ENCODE data around the gene CLEC2L. TPM values are rescaled to one million over a fixed set of nuclear protein-coding genes. Genes with fewer than 3 reads are reported as not detected.

Gene CLEC2L
- total RNA-seq, 1 donor from 2014 or later: not detected

DNA sequence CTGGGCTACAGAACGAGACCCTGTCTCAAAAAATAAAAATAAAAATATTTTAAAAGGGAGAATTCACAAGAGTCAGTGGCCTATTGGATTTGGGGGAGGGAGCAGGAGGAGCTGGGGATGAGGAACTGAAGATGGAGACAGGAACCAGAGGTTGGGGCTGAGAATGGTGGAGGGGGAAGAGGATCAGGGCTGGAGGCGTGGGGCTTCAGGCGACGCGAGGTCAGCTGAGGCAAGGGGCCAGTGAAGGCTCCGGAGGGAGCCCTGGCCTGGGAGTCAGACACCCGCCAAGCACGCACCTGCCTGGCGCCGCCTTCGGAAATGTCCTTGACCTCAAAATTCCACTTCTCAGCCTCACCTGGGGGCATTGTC is 671 bp upstream of the CLEC2L start:
- DNase-seq (ENCODE audit: low read depth): no peak

DNA sequence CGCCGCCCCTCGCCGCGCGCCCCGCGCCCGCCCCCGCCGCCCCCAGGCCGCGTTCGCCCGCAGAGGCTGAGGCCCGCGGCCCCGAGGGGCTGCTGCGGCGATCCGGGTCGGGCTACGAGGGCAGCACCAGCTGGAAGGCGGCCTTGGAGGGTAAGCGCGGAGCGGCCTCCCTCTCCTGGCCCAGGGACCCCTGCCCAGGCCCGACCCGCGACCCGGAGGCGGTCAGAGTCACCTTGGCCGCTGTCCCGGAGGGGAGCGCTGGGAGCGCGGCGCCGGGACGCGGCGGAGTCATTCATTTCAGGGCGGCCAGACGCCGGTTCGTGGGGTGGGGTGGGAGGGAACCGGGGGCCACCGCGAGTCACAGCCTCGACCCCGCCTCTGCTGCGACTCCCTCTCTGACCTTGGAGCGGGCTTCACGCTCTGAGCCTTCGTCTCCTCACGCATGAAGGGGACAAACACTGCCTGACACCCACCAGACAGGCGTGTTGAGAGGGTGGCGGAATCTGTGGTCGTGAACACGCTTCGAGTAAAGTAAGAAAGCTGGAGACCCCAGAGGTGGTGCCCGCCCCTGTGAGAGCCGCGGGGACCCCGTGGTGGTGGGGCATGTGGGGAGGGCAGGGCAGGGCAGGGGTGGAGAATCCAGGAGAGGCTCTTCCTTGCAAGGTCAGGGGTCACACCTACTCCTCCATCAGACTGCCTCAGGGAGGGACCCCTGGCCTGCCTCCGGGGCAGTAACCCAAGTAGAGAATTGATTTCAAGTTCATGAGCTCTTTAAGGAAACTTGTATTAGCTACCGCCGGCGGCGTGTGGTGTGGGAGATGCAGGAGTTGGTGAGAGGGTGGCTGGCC is 707 bp downstream of the CLEC2L start:
- DNase-seq (ENCODE audit: low read depth): no peak

DNA sequence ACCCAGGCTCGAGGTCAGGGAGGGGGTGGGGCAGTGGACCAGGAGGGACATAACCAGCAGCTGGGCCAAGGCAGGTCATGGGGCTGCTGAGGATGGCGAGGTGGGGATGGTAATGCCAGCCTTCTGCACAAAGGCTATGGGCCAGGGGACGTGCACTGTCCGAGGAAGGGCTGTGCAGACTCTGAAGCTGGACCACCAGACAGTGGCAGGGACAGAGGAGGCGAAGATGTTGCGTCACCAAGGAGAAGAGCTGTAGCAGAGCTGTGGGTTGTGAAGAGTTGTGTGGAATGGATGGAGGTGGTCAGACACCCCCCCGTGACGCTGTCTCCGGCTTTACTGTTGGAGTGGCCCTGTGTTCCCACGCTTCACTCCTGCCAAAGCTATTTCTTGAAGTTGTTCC is 1.8 kb downstream of the CLEC2L start:
- DNase-seq (ENCODE audit: low read depth): no peak

DNA sequence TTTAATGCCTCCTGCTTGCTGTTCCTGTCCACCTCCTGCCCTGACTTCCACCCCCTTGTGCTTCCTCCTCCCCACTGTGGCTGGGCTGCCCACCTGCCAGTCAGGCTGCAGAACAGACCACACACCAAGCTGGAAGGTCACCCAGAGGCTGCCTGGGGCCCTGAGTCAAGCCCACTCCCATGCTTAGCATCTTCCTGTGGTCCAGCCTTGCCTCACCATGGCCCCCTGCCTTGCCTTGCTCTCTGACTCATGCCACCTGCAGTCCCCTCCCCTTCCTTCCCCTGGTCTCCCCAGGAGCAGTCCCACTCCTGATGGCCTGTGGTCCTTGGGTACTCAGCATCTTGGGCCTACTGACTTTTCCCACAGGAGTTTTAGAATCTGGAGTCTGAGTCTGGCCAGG is 2.3 kb downstream of the CLEC2L start:
- no peak for DNase-seq (ENCODE audit: low read depth)

DNA sequence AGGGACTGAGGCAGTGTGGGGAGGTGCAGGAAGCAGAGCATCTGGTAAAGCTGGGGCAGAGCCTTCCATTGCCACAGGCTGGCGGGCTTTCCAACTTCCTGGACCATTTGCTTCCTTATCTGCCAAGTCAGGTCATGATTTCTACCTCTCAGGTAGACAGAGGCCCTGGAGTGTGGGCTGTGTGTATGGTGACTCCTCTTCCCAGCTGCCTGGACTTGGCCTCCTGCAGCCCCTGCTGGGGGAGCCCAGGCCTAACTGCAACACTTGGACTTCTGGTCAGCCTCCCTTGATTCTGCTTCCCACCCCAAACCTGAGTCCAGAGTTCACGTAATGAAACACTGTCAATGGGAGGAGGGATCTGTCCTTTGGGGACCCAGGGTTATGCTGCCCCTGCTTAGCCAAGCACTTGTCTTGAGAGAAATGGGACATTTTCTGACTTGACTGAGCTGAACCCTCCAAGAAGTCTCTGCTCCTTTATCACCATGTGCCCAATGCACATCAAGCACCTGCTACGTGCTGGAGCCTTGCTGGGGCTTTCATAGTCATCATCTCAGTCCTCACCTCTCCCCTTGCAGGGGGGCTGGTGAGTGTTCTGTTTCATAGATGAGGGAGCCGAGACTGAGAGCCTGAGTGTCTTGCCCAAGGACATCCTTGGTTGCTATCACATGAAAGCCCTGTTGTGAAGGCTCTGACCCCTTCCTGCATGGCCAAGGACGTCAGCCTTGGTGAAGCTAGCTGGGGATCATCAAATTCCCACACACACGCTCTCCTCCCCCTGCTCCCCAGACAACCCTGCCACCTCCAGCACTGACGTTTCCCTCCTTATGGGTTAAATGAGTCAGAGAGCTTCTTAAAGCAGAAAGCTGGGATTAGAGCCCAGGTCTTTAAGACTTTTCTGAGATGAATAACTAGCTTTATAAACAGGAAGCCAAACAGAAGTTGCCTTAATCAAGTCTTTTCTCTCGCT is 3.4 kb downstream of the CLEC2L start:
- DNase-seq (ENCODE audit: low read depth): no peak

DNA sequence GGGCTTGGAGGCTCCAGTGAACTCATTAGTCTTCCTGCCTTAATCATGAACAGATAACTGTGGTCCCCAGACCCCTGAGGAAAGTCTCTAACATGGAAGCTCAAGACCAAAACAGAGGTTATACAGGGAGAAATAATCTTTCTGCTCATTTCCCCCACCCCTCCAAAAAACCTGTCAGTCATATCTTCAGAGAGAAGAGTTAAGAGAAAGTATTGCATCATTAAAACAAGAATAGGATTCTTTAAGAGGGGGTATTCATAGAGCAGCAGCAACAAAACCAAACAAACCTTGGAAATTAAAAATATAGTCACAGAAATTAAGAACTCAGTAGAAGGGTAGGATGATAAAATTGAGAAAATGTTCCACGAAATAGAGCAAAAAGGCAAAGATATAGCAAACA is 7.6 kb downstream of the CLEC2L start:
- DNase-seq (ENCODE audit: low read depth): no peak

DNA sequence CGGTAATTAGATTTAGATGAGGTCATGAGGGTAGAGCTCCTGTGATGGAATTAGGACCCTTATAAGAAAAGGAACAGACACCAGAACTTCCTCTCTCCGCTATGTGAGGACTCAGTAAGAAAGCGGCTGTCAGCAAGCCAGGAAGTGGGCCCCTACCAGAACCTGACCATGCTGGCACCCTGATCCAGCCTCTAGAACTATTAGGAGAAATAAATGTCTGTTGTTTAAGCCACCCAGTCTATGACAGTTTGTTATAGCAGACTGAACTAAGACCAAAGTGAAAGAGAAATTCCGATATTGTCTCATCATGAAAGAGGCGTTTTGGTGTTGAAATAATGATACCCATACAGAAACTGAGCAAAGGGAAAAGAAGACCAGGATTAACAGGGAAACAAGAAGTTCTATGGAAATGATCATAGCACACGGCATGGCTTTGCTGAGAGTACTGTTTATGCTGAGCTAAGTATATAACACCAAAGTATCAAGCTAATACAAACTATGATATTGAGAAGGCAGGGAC is 9.2 kb downstream of the CLEC2L start:
- DNase-seq (ENCODE audit: low read depth): no peak

DNA sequence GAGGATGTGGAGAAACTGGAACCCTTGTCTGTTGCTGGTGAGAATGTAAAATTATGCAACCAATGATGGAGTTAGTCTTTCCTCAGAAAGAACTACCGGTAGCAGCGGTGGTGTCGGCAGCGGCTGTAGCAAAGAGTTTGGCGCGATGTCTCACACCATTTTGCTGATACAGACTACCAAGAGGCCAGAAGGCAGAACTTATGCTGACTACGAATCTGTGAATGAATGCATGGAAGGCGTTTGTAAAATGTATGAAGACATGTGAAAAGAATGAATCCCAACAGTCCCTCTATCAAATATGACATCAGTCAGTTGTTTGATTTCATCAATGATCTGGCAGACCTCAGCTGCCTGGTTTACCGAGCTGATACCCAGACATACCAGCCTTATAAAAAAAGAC is 10.6 kb downstream of the CLEC2L start:
- DNase-seq (ENCODE audit: low read depth): no peak

DNA sequence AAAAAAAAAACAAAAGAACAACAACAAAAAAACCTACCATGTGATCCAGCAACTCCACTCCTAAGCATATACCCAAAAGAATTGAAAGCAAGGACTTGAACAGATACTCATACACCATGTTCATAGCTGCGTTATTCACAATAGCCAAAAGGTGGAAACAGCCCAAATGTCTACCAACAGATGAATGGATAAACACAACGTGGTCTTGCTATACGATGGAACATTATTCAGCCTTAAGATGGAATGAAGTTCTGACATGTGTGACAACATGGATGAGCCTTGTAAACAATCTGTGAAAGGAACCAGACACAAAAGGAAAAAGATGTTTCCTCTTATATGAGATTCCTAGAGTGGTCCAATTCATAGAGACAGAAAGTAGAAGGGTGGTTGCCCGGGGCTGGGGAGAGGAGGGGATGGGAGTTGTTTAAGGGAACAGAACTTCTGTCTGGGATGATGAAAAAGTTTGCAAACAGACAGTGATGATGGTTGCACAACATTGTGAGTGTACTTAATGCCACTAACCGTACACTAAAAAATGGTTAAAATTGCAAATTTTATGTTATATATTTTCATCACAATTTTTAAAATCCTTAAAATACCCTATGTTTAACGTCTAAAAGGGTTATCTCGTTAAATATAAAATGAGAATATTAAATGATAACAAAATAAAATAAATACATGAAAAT is 11.6 kb downstream of the CLEC2L start:
- no peak for DNase-seq (ENCODE audit: low read depth)

DNA sequence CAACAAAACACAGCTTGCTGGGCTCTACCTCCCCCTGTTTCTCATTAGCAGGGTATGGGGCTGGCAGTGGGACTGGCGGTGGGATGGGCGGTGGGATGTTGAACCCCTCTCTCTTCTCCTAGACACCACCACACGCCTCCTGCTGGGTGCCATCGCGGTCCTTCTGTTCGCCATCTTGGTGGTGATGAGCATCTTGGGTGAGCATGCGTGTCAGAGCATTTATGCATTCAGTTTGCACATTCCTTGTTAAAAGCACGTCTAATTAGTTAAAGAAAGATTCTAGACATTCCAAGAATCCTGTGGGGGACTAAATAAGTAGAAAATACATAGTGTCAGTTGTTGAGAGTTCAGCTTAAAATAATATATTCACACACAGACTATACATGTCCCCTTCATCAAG is 12.7 kb downstream of the CLEC2L start:
- no peak for DNase-seq (ENCODE audit: low read depth)

DNA sequence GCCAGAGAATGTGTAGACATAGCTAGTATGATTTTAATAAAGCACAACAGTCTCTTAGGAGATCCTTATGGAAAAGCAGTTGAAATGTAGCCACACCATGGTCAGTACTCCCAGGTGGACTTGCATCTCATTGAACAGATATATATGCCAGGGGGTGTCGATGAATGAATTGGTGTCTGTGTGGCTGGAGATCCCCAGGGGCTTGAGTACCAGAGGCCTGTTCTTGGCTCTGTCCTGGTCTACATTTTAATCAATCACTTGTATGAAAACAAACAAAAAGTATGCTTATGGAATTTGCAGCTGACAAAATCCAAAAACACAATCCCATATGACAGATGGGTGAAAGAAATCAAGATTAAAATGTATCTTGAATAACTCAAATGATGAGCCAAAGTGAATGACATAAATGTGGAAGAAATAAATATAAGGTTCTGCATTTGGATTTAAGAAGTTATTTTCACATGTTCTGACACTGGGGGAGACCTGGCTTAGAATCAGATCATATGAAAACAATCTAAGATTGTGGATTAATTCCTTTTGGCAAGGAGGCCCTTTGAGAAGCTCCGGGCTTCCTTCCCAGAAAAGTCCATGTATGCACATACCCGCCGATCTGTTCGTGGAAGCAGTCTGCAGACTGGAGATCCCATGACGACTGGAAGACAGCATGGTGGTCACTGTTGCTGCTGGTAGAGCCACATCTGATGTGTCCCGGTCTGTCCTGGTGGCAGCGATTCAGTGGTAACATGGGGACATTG is 15.6 kb downstream of the CLEC2L start:
- DNase-seq (ENCODE audit: low read depth): no peak

DNA sequence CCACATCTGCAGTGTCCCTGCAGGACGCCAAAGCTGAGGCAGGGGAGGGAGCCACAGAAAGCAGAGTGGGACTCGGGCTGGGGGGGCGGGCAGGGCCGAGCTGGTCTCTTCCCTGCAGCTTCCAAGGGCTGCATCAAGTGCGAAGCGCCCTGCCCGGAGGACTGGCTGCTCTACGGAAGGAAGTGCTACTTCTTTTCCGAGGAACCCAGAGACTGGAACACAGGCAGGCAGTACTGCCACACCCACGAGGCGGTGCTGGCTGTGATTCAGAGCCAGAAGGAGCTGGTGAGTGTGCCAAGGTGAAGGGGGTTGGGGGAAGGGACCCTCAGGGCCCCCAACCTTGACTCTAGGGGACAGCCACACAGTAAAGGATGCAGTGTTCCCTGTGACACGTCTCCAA is 16.7 kb downstream of the CLEC2L start:
- no peak for DNase-seq (ENCODE audit: low read depth)

DNA sequence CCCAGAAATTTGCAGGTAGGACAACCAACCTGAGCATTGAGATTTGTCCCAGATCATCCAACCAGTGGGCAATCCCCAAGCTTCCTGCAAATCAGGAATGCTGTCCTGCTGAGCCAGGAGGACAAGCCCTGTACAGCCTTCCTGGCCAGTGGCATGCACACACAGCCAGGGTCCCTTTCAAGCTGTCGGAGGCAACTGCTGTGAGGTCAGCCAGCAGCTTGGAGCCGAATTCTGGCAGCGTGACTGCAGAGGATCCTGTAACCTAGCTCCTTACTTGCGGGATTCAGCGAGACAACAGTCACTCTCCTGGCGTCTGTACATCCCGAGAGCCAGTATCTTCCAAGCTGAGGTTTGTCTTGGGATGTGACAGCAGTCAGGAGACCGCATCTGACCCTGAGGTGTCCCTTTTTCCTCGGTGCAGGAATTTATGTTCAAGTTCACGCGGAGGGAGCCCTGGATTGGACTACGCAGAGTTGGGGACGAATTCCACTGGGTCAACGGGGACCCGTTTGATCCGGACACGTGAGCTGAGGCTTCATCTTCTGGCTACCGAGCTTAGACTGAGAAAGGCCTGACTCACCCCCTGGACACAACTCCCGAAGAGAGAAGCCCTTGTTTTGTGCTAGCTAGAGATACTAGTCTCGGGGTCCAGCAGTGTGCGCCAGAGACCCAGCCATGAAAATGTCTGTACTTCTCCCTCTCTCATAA is 18.3 kb downstream of the CLEC2L start:
- DNase-seq (ENCODE audit: low read depth): peak; percentile 59

DNA sequence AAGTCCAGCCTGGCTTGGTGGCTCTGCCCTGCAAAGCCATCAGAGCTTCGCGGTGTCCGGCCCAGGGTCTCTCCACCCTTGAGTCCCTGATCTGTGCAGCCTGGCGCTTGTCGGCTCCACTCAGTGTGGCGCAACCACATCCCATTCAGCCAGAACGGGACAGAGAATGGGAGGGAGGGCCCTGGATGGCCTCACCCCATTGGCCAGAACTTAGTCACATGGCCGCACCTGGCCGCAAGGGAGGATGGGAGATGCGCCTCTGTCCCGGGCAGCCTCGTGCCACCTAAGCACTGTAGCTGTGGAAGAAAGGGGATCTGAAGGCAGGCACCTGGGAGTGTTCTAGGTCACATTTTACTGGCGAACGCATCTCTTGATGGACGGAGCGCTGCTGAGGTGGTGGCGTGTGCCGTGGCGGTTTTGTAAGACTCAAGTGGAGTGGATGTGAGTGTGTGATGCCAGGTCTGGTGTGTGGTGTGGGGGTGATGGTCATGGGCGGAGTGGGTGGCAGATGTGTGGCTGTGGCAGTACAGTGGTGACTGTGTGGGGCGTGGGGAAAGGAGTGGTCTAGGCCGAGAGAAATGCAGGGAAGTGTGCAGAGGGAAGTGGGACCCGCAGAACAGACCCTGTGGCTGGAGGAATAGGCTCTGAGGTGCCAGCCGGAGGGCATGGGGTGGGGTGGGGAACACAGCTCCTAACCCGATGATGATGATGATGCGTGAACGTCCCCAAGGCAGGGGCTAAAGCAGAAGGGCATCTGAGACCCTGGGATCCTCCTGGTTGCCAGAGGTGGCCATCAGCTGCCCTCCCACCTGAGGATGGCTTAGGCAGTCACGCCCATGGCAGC is 19.0 kb downstream of the CLEC2L start:
- DNase-seq (ENCODE audit: low read depth): no peak

DNA sequence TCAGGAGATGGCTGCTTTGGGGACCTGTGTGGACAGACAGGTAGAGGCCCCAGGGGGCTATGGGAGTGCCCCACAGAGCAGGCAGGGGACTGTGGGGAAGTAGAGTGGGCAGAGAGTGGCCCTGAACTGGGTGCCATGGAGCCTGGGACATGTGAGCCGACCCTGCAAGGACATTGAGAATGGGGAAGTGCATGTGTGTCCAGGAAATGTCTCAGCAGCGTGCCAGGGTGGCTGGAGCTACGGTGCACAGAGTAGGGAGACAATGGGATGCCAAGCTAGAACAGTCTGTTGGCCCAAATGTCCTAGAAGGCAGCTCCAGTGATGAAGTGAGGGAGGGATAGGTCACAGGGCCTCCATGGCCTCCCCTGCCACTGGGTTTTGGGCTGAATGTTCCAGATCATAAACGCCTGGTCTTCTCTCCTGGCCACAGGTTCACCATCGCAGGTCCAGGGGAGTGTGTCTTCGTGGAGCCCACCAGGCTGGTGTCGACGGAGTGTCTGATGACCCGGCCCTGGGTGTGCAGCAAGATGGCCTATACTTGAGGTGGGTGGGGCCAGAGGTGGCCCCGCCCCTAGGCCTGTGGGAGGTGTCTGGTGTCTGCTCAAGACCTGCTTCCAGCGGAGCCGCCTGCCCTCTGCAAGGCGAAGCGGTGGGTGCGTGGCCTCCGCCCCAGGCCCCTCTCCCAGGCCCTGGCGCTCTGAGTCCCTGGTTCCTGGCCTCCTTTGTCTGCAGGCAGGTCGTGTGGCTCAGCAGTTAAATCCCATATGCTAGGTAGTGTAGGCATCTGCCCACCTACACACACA is 20.5 kb downstream of the CLEC2L start:
- no peak for DNase-seq (ENCODE audit: low read depth)

DNA sequence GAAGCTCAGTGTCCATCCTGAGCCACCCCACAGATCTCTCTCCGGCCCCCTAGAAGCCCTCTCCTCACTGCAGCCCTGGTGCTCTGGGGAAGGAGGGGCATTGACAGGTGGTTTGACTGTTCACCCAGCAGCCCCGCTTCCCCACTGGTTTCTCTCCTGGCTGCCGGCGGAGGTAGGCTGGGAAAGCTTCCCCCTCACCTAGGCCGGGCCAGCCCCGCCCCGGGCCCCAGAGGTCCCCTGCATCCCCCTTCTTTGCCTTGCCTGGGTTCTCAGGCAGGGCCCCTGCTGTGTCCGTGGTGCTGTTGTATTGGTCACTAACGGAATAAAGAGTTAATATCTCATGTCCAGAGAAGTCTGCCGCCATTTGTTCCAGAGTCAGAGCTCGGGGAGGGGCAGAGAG is 21.2 kb downstream of the CLEC2L start:
- no peak for DNase-seq (ENCODE audit: low read depth)

DNA sequence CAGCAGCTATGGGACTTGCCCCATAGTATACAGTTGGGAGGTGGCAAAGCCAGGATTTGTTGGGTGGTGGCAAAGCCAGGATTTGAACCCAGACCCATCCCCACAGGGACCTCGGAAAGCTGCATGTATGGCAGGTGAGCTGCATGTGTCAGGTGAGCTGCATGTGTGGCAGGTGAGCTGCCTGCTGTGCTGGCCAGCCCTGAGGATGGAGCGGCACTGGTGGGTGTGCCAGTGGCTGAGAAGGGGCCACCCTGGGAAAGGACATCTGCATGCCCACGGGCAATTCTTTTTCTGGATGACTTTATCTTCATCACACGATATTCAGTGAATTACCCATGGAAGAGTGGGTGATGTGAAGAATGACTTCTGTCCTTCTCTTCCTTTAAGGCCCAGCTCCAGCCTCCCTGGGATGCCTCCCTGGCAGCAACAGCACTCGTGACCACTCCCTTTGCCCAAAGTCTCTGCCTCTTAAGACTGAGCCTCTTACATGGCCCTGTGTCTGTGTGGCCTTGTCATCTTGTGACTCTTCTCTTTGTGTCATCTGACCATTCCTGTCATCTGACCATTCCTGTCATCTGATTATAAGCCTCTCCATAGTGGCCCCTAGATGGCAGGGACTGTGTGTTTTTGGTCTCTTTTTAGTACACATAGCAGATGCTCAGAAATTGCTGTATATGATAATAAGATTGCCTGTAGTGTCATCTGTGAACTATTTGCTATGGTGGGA is 25.0 kb downstream of the CLEC2L start:
- no peak for DNase-seq (ENCODE audit: low read depth)

Measured in myocyte (in vitro differentiated cells).